ENCODE measurements around the gene AMIGO1. TPM values are rescaled to one million over a fixed set of nuclear protein-coding genes. Genes with fewer than 3 reads are reported as not detected.
A peak's percentile ranks its signal among the peaks of the same experiment; 100 is the strongest.

The AMIGO1 gene
- total RNA-seq, 4 donors from 2014 or later: 7.7 to 19.3 (median 14.7) TPM

DNA sequence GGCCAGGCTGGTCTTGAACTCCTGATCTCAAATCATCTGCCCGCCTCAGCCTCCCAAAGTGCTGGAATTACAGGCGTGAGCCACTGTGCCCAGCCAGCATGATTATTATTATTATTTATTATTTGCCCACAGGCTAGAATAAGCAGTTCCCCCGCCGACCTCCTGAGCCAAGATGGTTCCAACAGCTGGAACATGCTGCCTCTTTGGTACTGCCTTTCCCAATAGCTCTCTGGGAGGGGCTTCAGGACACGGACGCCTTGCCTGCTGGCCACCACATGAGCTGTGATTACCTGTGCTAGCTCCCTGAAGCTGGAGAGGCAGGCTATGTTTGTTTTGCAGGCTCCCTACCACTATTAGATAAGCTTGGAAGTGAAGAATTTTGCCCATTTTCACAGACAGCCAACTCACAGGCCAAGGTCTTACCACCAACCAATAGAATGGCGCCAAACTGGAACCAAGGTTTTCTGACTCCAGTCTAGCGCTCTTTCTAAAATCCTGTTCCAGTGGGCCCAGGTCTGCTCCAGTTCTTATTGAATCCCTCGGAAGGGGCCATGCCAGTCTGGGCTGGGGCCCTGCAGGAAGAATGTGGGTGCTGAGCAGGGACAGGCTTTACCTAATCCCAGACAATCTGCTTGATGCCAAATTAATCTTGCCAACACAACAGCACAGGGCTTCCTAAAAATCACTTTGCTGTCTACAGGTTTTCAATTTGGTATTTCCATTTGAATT, 28.1 kb upstream of the AMIGO1 start:
- WGBS, 2 donors (ENCODE audit: low coverage in 1 of 2): 83% methylated on average over 4 of the region's 9 CpGs; no CpG with 5 or more reads in 1 of the 2 donors
- Histone ChIP-seq H3K36me3 (no peaks in the 10 kb centered on the region), H3K27ac (no peak overlapping the region), H3K4me1 (peaks cover 2 to 23% (median 7%) of the 10 kb centered on the region in 3 donors), H3K4me3 (no peak overlapping the region), H3K27me3 (no peaks in the 10 kb centered on the region), H3K9me3 (no peaks in the 10 kb centered on the region)
- no peak for TF ChIP-seq CTCF (IDR thresholded peaks at IDR 0.05)
- no peak for TF ChIP-seq POLR2A (IDR thresholded peaks at IDR 0.05)
- TF ChIP-seq POLR2AphosphoS5 (IDR thresholded peaks at IDR 0.05): no peak
- no peak for TF ChIP-seq EP300 (IDR thresholded peaks at IDR 0.05)
- no peak for ATAC-seq

GRCh38 chr1:109535971-109536491, 26.5 kb upstream of the AMIGO1 start:
- H3K27ac ChIP-seq: peak overlapping the region in 3 of 4 donors; percentile 53 to 63 (median 62)
- no peaks in the 10 kb centered on the region for H3K9me3 ChIP-seq
- WGBS, 2 donors (ENCODE audit: low coverage in 1 of 2): 45 to 50% methylated on average over 2 of the region's 5 CpGs
- peaks cover 2 to 38% (median 10%) of the 10 kb centered on the region in 3 donors for H3K4me1 ChIP-seq
- no peak for TF ChIP-seq EP300 (IDR thresholded peaks at IDR 0.05)
- TF ChIP-seq POLR2A (IDR thresholded peaks at IDR 0.05): no peak
- TF ChIP-seq POLR2AphosphoS5 (IDR thresholded peaks at IDR 0.05): no peak
- no peak for TF ChIP-seq CTCF (IDR thresholded peaks at IDR 0.05)
- no peak overlapping the region for H3K4me3 ChIP-seq
- H3K27me3 ChIP-seq: no peaks in the 10 kb centered on the region
- peak; percentile 12 for ATAC-seq
- H3K36me3 ChIP-seq: no peaks in the 10 kb centered on the region

GRCh38 chr1:109535481-109535880, 26.0 kb upstream of the AMIGO1 start:
- peaks cover 2 to 43% (median 10%) of the 10 kb centered on the region in 3 donors for H3K4me1 ChIP-seq
- no peaks in the 10 kb centered on the region for H3K27me3 ChIP-seq
- no peaks in the 10 kb centered on the region for H3K36me3 ChIP-seq
- no peak for TF ChIP-seq CTCF (IDR thresholded peaks at IDR 0.05)
- no peak for TF ChIP-seq EP300 (IDR thresholded peaks at IDR 0.05)
- TF ChIP-seq POLR2A (IDR thresholded peaks at IDR 0.05): no peak
- no peak for TF ChIP-seq POLR2AphosphoS5 (IDR thresholded peaks at IDR 0.05)
- H3K4me3 ChIP-seq: no peak overlapping the region
- H3K9me3 ChIP-seq: no peaks in the 10 kb centered on the region
- 33 to 70% methylated on average over 2 to 3 of the region's 4 CpGs for WGBS, 2 donors (ENCODE audit: low coverage in 1 of 2)
- no peak for ATAC-seq
- H3K27ac ChIP-seq: peak overlapping the region; percentile 7 to 63 (median 58)

DNA sequence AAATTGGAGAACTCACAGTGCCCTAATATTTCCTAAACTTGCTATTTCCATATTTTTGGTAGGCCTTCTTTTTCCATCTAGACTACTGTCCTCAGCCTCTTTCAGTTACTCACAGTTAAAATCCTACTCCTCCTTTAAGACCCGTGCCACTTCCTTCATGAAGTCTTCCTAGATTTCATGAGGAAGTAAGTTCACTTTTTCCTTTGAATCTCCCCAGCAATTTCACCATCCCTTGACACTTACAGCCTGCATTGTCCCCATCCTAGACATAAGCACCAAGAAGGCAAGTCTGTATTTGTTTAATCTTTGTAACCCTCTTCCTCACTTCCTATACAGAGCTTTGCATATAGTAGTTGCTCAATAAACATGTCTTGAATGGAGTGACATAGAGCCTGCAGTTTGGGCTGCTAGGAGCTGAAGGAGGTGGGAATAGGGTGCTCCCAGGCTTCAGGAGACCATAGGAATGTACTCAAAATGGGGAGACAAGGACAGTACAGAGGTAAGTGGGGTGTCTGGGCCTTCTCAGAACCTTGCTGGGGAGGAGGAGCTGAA, 24.9 kb upstream of the AMIGO1 start:
- 83 to 100% methylated on average over 1 of the region's 1 CpG for WGBS, 2 donors (ENCODE audit: low coverage in 1 of 2)

GRCh38 chr1:109532365-109533136, 23.0 kb upstream of the AMIGO1 start:
- peak; percentile 78 for ATAC-seq
- Histone ChIP-seq H3K36me3 (no peaks in the 10 kb centered on the region), H3K9me3 (no peaks in the 10 kb centered on the region), H3K27me3 (no peaks in the 10 kb centered on the region), H3K4me3 (peak overlapping the region in 1 of 2 donors; percentile 2), H3K4me1 (peaks cover 2 to 53% (median 10%) of the 10 kb centered on the region in 3 donors), H3K27ac (peak overlapping the region in 3 of 4 donors; percentile 41 to 64 (median 52))
- peak; percentile 96 to 99 (median 99) for TF ChIP-seq CTCF (IDR thresholded peaks at IDR 0.05)
- no peak for TF ChIP-seq POLR2A (IDR thresholded peaks at IDR 0.05)
- WGBS, 2 donors (ENCODE audit: low coverage in 1 of 2): no CpG with 5 or more reads among the region's 12 CpGs

More for the DNA sequence above, 24.9 kb upstream of the AMIGO1 start:
- ATAC-seq: no peak
- Histone ChIP-seq H3K36me3 (no peaks in the 10 kb centered on the region), H3K4me1 (peaks cover 2 to 53% (median 10%) of the 10 kb centered on the region in 3 donors), H3K27me3 (no peaks in the 10 kb centered on the region), H3K4me3 (no peak overlapping the region), H3K9me3 (no peaks in the 10 kb centered on the region), H3K27ac (no peak overlapping the region)
- no peak for TF ChIP-seq EP300 (IDR thresholded peaks at IDR 0.05)
